ENCODE results near the gene KDM8.

- TF ChIP-seq CTCF (conservative IDR thresholded peaks at IDR 0.05) (no peak), EZH2 (IDR thresholded peaks at IDR 0.05; ENCODE audit: low read depth) (no peak)
These were observed 12.3 kb downstream of the KDM8 start for GRCh38 chr16:27215660-27216059.

Data from PC-9 (cell line).